GM21381 (cell line): ENCODE results near the gene NSD2.
"Not testable (repeated sequence)": the region's sequence is repeated elsewhere in the genome, so short reads cannot be mapped to it uniquely, and the experiment has no call there.

Experiments used
- ATAC-seq: cut with Tn5 transposase; IDR thresholded peaks from one replicate; pipeline ENCODE4 v1.9.1; 2021; ENCODE audit warnings: mild to moderate bottlenecking, moderate library complexity; ENCODE audit not compliant: unreplicated experiment

NSD2 gene

DNA sequence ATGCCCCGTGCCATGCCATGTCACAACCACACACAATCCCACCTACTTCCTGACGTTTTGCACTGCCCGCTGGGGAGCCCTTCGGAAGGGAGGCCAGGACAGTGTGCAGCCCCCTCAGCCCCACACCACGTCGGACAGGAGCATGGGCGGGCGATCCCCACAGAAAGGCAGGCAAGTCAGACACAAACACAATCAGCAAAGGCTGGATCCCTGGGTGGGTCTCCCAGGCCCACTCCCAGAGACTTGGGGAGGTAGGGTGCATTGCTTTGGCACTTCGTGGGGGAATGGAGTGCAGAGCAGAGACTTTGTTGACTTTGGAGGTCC is 29.3 kb upstream of the NSD2 start:
- ATAC-seq: no peak

DNA sequence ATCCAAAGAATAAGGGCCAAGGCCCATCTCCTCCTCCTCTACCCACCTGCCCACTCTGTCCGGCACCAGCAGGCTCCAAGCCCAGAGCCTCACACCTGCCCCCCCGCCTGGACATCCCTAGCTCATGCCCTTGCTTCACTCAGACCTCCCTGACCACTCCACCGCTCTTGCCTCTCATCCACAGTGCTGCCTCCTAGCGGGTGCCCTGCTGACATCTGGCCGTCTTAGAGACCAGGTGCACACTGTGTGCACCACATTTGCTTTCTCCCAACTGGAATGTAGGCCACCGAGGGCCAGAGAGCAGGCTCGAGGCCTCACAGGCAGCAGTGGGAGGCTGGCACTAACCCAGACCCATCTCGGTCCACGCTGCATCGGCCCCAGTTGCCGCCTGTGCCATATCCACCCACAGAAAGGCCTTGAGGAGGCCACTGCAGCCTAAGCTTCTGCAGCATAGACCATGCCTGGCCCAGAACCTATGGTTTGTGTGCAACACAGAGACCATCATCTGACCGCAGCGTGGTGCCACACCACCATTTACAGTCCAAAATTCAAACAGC is 28.8 kb upstream of the NSD2 start:
- ATAC-seq: no peak

GRCh38 chr4:1842993-1843448 is 28.2 kb upstream of the NSD2 start:
- ATAC-seq: no peak

DNA sequence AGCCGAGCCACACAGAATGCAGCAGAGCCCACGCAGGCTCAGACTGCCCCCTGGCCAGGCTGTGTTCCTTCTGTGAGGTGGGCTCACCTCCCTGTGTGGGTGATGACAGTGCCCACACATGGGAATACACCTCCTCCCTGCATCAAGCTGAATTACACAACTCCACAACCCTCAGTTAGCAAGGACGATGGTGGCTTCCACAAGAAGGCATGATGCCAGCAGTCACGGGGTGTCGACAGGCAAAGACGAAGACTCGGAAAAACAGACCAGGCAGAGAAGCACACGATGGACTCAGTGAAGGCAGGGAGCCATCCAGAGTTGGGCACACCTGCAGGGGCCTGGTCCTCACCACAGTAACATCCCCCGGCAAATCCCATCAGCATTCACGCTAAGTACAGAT is 27.3 kb upstream of the NSD2 start:
- ATAC-seq: no peak

GRCh38 chr4:1844618-1845017 is 26.6 kb upstream of the NSD2 start:
- not testable (repeated sequence) for ATAC-seq

- no peak for ATAC-seq
Observed at GRCh38 chr4:1846580-1846979, 24.6 kb upstream of the NSD2 start.

DNA sequence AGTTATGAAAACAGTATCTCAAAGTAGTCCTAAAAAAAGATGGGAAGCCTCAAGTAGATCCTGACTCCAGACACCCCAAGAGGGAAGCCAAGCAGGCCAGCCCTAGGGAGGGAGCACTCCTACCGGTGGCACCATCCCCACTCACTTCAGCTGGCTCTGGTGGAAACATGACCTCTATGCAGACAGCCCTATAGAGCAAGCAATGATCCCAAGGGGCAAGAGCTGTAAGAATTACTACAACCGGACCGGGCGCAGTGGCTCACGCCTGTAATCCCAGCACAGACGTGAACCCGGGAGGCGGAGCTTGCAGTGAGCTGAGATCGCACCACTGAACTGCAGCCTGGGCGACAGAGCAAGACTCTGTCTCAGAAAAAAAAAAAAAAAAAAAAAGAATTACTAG is 20.9 kb upstream of the NSD2 start:
- ATAC-seq: no peak

GRCh38 chr4:1851160-1851559 is 20.0 kb upstream of the NSD2 start:
- ATAC-seq: no peak

DNA sequence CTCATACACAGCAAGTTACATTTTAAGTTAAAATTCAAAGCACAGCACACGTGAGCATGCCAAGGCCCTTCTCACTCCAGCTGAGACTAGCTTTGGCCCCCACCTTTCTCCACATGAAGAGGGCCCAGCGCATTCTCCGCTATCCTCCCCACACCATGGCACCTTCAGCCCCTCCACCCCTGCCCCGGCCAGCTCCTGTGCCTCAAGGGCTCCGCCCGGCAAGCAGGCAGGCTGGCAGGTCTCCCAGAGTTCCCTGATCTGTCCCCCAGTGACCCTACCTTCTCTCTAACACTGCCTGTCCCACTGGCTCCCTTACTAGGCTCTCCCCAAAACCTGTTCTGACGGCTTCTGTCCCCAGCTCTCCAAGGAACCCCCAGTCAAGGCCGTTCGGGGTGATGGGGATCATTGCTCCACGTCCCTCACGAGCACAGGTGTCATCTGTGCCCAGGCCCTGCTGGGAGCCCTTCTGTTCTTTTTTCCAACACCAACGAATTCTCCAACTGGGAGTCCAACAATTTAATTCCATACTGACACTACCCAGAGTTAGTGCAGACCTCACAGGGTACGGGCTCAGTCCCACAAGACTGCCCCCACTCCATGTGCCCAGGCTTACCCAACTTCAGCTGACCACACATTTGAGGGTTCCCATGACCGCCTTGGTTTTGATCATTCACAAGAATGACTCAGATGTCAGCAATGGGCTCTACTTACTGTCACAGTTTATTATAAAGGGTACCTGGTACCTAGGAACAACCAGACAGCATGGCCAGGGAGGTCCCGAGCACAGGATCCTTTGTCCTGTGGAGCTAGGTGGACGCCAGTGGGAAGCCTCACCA is 19.4 kb upstream of the NSD2 start:
- ATAC-seq: no peak

DNA sequence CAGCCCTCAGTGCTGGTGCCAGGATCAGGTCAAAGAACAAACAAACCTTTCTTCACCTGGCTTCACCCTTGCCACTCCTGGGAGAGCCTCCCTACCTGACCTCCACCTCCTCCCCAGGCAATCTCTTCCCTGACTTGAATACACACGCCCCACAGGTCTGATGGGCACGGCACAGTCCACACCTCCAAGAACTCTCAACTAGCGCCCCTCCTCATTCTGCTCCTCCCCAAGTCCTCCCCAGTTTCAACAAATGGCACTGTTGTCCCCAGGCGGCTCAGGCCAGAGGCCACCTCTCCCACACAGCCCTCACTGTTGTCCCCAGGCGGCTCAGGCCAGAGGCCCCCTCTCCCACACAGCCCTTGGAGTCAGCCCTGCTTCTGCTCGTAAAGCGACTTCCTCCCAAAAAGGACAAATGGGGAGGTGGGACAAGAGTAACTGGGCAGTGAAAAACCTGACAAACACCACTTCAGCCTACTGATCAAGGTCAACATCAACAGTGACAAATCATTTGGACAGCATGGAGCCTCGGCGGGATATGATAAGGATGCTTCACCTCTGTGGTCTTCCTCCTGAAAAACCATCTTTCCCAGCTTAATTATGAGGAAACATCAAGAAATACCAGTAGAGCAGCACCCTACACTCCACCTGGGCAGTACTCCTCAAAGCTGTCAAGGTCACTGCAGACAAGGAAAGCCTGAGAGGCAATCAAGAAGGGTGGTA is 18.1 kb upstream of the NSD2 start:
- ATAC-seq: no peak

DNA sequence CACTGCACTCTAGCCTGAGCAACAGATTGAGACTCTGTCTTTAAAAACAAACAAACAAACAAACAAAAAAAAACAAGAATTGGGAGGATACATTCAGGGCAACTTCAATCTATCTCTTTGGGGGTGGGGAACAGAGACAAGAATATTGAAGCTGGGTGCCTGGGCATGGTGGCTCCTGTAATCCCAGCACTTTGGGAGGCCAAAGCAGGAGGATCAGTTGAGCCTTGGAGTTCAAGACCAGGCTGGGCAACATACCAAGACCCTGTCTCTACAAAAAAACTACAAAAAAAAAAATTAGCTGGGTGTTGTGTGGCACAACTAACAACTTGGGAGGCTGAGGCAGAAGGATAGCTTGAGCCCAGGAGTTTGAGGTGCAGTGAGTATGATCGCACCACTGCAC is 16.4 kb upstream of the NSD2 start:
- no peak for ATAC-seq

DNA sequence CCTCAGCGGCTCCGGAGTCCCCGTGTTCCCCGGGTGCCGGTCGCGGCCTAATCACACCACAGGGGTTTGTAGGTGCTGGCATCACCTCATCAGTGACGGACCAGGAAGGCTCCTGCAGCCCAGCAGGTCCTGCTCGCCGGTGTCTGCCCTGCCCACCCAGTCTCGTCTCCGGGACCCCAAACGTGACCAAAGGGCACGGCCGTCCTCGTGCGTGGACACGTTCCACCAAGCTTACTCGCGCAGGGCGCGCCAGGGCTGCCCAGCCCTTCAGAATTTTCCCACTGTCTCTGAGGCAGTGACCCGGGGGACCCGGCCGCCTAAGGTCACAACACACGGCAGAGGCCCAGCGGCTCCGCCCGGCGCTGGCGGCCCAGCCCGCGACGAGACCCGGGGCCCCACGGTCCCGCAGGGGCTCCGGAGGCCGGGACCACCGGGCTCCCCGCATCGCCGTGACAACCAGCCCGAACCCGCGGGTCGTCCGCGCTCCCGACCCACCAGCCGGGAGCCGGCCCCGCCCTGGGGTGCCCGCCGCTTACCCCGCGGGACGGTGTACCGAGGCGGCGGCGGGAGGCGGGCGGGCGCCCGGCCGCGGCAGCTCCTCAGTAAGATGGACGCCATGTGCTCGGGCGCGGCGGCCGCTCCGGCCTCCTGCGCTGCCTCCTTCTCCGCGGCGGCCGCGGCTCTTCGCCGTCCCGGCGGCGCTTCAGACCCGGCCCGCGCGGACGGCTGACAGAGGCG is 15.7 kb upstream of the NSD2 start:
- ATAC-seq: peak; percentile 36

DNA sequence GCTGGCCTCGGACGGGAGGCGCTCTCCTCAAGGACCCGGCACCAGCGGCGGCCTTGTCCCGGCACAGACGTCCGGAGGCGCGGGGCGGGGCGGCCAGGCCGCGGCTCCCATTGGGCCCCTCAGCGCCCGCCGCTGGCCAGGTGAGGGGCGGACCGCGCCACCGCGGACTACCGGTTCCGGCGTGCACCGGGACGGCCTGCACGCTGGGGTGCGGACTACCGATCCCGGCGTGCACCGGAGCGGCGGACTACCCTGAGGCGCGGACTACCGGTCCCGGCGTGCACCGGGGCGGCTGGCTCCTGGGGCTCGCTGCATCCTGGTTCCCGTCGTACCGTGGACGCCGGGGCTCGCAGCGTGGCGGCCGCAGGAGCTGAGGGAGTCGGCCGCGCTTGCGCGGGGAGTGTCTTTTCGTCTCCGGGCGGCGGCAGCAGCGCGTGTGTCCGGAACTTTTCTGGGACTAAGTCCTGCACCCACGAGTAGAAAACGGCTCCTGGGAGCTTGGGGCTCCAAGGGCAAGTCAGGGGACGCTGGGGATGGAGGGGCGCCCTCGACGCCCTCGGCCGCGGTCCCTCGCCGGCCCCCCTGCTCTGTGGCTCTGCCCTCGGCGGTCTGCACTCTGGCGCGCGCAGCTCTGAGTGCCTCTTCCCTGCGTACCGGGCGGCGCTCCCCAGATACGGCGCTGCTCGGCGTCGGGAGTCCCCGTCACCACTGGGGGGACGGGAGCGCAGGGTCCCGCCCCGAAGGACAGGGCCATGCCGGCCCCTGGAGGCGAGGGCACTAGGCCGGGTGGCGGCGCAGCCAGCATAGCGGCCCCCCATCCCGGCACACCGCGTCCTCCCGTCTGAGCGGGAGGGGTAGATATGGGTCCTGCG is 14.9 kb upstream of the NSD2 start, which contains the start of gene LETM1:
Gene LETM1 (minus strand): TSS at position 86 of the 872 bp plus-strand sequence. CDS start 206 bp downstream, outside the sequence.
- ATAC-seq: peak; percentile 84

DNA sequence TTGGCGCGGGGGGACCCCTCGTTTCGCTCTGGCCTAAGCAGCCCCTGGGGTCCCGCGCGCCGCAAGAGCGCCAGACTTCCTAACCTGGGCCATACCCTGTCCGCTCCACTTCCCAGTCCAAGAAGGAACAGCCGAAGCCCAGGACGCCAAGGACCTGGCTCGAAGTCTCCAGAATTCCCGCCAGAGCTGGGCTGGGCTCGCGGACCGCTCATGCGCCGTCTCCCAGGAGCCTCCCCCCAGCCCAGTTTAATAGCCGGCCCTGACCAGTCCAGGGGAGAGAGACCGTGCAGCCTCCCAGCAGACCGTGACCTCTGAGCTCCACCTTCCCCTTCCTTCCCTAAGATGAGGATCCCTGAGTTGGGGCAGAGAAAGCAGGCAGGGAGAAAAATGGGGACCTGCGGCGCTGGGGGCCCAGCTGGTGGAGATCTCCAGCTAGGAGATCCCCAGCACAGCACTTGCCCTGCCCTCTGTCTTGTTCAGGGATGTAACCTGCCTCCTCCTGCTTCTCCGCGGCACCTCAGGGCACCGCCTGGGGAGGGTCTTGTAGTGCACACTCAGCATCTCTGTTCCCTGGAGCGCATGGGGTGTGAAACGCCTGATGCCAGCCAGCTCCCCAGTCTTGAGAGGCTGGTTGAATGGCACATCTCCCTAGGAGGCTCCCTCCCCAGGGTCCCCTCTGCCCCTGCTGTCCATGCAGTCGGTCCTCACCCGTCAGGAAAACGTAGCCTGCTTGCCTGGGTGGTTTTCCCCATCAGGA is 14.1 kb upstream of the NSD2 start:
- ATAC-seq: no peak

DNA sequence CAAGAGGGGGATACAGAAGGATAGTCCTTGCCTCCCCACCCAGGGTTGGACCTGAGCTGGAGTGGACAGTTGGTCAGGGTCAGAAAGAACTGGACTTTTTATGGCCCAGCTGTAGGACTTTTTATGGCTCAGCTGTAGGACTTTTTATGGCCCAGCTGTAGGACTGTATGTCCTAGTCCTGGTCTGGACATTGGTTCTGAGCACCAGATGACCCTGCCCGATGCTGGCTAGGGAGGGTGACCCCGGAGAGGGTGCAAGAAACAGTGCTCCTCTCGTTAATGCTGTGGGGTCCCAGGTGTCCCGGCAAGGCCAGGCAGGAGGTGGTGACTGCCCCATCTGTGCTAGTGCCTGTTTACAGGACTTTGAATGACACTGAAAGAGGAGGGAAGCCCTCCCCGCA is 13.3 kb upstream of the NSD2 start:
- ATAC-seq: no peak

DNA sequence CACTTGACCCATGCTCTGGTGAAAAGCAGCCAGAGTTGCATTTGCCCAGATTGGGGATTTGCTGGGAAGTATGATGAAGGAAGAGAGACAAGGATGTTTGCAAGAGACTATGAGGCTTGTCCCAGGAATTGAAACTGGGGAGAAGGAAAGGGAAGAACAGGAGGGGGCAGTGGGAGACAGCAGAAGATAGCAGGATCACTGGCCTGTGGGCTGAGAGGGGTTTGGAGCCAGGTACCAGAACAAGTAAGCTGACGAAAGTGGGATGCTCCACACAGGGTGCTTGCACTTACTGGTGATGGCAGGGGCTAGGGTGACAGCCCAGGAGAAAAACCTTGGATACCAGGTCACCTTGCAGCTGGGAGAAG is 11.8 kb upstream of the NSD2 start:
- ATAC-seq: no peak

DNA sequence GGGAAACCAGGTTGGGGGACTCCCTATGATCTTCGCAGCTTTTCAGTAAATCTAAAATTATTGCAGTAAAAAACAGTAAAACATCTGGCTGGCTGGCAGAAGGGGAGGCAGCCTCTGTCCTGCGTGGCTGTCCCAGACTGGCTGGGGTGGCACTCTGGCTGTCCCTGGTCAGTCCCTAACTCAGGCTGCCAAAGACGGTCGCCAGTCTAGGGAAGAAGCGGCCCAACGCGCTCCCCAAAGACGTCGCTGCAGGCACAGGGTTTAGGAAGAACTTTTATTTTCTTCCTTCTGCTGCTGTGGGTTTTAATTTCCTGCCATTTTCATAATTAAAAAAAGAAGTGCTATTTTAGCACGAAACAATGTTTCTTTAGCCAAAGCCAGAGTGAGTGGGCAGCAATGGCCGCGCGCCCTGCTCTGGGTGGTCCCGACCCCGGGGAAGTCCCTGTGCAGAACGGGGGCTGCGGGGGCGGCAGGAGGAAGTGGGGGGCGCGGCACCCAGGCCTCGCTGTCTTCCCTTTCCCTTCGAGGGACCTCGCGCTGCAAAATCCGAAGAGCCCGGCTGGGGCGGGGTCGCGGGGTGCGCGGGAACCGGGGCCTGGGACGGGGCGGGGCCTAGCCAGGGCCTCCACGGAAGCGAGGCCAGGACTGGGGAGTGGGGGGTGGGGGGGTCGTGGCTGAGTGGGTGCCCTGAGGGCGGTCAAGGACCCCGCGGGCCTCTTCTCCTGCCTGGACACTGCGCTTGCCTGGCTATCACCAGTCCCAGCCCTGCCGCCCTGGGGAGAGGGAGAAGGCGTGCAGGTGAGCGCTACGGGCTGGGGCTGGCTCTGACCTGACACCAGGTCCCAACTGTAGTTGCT is 8.9 kb upstream of the NSD2 start:
- no peak for ATAC-seq

- ATAC-seq: no peak
Observed at GRCh38 chr4:1862961-1863296, 8.3 kb upstream of the NSD2 start.
